HEK293 (cell line): ENCODE results near the gene MYRIP.

Source experiments
- BCL11B ChIP-seq: fragments of 450-650 bp; formaldehyde crosslinking; IDR thresholded peaks from 2 replicates; pipeline ENCODE4 v1.5.1; 2016; ENCODE audit warnings: low read depth, missing biosample characterization, missing genetic modification characterization
- PATZ1 ChIP-seq: fragments of 450-650 bp; formaldehyde crosslinking; IDR thresholded peaks from 2 replicates; pipeline ENCODE4 v1.5.1; 2016; ENCODE audit warnings: missing biosample characterization, missing genetic modification characterization
- SCRT1 ChIP-seq: fragments of 450-650 bp; formaldehyde crosslinking; IDR thresholded peaks from 2 replicates; pipeline ENCODE4 v1.5.1; 2016; ENCODE audit warnings: missing biosample characterization, missing genetic modification characterization, borderline replicate concordance
- YY1 ChIP-seq: fragments of 450-650 bp; formaldehyde crosslinking; IDR thresholded peaks from 2 replicates; pipeline ENCODE4 v1.5.1; 2018; ENCODE audit warnings: missing biosample characterization, missing genetic modification characterization
- ZBTB7A ChIP-seq: fragments of 450-650 bp; formaldehyde crosslinking; IDR thresholded peaks from 2 replicates; pipeline ENCODE4 v1.5.1; 2016; ENCODE audit warnings: low read depth, missing biosample characterization, missing genetic modification characterization
- ZNF16 ChIP-seq: fragments of 450-650 bp; formaldehyde crosslinking; IDR thresholded peaks from 2 replicates; pipeline ENCODE4 v1.5.1; 2016; ENCODE audit warnings: low read depth, missing biosample characterization, missing genetic modification characterization
- ZNF19 ChIP-seq: fragments of 450-650 bp; formaldehyde crosslinking; IDR thresholded peaks from 2 replicates; pipeline ENCODE4; 2016; ENCODE audit warnings: missing biosample characterization, missing genetic modification characterization, low read depth
- ZNF274 ChIP-seq, 2 experiments: fragments of 200-500 bp in 1 of 2; fragments of 450-650 bp in 1 of 2; sonication (Bioruptor generic) in 1 of 2; formaldehyde crosslinking in 1 of 2; IDR thresholded peaks; 2 replicates each; pipeline versions ENCODE4 v1.5.1 to v1.6.1; 2014 to 2016; ENCODE audit warnings: borderline replicate concordance in 1 of 2, inconsistent platforms in 1 of 2, low read length in 1 of 2, missing biosample characterization in 1 of 2, missing genetic modification characterization in 1 of 2
- ZNF311 ChIP-seq: fragments of 450-650 bp; formaldehyde crosslinking; IDR thresholded peaks from 2 replicates; pipeline ENCODE4 v1.5.1; 2017; ENCODE audit warnings: missing biosample characterization, missing genetic modification characterization, borderline replicate concordance
- ZNF398 ChIP-seq: fragments of 450-650 bp; formaldehyde crosslinking; IDR thresholded peaks from 2 replicates; pipeline ENCODE4 v1.5.1; 2017; ENCODE audit warnings: missing biosample characterization, missing genetic modification characterization
- ZNF501 ChIP-seq: fragments of 450-650 bp; formaldehyde crosslinking; IDR thresholded peaks from 2 replicates; pipeline ENCODE4 v1.5.1; 2016; ENCODE audit warnings: missing biosample characterization, missing genetic modification characterization
- ZSCAN30 ChIP-seq: fragments of 450-650 bp; IDR thresholded peaks from 2 replicates; pipeline ENCODE4 v1.5.1; 2018; ENCODE audit warnings: missing biosample characterization, mild to moderate bottlenecking, missing genetic modification characterization, moderate library complexity
- TF ChIP-seq, protein P1 (sequence below): fragments of 450-650 bp; formaldehyde crosslinking; IDR thresholded peaks from 2 replicates; pipeline ENCODE4 v1.5.1; 2016; ENCODE audit warnings: missing biosample characterization, missing genetic modification characterization
- TF ChIP-seq, protein P2 (sequence below): fragments of 450-650 bp; formaldehyde crosslinking; IDR thresholded peaks from 2 replicates; pipeline ENCODE4 v1.5.1; 2016; ENCODE audit warnings: missing biosample characterization, missing genetic modification characterization, low read depth

- TF ChIP-seq, protein P1, sequence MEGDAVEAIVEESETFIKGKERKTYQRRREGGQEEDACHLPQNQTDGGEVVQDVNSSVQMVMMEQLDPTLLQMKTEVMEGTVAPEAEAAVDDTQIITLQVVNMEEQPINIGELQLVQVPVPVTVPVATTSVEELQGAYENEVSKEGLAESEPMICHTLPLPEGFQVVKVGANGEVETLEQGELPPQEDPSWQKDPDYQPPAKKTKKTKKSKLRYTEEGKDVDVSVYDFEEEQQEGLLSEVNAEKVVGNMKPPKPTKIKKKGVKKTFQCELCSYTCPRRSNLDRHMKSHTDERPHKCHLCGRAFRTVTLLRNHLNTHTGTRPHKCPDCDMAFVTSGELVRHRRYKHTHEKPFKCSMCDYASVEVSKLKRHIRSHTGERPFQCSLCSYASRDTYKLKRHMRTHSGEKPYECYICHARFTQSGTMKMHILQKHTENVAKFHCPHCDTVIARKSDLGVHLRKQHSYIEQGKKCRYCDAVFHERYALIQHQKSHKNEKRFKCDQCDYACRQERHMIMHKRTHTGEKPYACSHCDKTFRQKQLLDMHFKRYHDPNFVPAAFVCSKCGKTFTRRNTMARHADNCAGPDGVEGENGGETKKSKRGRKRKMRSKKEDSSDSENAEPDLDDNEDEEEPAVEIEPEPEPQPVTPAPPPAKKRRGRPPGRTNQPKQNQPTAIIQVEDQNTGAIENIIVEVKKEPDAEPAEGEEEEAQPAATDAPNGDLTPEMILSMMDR (tag by site-specific recombination): no peak
- TF ChIP-seq ZNF274 (IDR thresholded peaks at IDR 0.05; ENCODE audit: low read length): no peak
- no peak for TF ChIP-seq ZNF274 (tag by site-specific recombination; IDR thresholded peaks at IDR 0.05; ENCODE audit: borderline replicate concordance)
- no peak for TF ChIP-seq ZNF311 (tag by site-specific recombination)
- TF ChIP-seq ZNF398 (tag by site-specific recombination): no peak
- no peak for TF ChIP-seq ZNF501 (tag by site-specific recombination)
- TF ChIP-seq ZBTB7A (tag by site-specific recombination): no peak
- TF ChIP-seq, protein P2, sequence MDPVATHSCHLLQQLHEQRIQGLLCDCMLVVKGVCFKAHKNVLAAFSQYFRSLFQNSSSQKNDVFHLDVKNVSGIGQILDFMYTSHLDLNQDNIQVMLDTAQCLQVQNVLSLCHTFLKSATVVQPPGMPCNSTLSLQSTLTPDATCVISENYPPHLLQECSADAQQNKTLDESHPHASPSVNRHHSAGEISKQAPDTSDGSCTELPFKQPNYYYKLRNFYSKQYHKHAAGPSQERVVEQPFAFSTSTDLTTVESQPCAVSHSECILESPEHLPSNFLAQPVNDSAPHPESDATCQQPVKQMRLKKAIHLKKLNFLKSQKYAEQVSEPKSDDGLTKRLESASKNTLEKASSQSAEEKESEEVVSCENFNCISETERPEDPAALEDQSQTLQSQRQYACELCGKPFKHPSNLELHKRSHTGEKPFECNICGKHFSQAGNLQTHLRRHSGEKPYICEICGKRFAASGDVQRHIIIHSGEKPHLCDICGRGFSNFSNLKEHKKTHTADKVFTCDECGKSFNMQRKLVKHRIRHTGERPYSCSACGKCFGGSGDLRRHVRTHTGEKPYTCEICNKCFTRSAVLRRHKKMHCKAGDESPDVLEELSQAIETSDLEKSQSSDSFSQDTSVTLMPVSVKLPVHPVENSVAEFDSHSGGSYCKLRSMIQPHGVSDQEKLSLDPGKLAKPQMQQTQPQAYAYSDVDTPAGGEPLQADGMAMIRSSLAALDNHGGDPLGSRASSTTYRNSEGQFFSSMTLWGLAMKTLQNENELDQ: no peak
- no peak for TF ChIP-seq ZSCAN30 (tag by site-specific recombination)
- no peak for TF ChIP-seq ZNF16 (tag by site-specific recombination)
- no peak for TF ChIP-seq SCRT1
- TF ChIP-seq PATZ1 (tag by site-specific recombination): no peak
- no peak for TF ChIP-seq ZNF19 (tag by site-specific recombination)
- no peak for TF ChIP-seq BCL11B (tag by site-specific recombination)
- no peak for TF ChIP-seq YY1 (tag by site-specific recombination)
Measured at GRCh38 chr3:40096661-40097111, 287.3 kb downstream of the MYRIP start.
